ENCODE measurements around the gene CD8B.
"Not testable (repeated sequence)": the region's sequence is repeated elsewhere in the genome, so short reads cannot be mapped to it uniquely, and the experiment has no call there.

DNA sequence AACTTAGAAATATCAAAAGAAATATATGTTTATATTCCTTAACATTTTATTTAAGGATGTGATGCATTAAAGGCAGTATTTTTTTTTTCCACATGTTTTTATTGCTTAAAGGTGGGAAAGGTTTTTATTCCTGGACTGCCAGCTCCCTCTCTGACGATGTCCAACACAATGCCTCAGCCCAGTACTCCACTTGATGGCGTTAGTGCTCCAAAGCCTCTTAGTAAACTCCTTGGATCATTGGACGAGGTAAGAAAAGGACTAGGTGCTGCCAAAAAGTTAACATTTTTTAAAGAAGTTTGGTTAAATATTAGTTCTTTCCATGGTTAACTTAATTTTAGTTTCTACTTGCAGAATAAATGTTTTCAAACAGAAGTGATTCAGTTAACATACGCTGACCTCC lies 39.0 kb upstream of the CD8B start:
- not testable (repeated sequence) for TF ChIP-seq POLR2A (IDR thresholded peaks at IDR 0.05)
- TF ChIP-seq, protein P1, sequence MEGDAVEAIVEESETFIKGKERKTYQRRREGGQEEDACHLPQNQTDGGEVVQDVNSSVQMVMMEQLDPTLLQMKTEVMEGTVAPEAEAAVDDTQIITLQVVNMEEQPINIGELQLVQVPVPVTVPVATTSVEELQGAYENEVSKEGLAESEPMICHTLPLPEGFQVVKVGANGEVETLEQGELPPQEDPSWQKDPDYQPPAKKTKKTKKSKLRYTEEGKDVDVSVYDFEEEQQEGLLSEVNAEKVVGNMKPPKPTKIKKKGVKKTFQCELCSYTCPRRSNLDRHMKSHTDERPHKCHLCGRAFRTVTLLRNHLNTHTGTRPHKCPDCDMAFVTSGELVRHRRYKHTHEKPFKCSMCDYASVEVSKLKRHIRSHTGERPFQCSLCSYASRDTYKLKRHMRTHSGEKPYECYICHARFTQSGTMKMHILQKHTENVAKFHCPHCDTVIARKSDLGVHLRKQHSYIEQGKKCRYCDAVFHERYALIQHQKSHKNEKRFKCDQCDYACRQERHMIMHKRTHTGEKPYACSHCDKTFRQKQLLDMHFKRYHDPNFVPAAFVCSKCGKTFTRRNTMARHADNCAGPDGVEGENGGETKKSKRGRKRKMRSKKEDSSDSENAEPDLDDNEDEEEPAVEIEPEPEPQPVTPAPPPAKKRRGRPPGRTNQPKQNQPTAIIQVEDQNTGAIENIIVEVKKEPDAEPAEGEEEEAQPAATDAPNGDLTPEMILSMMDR (IDR thresholded peaks at IDR 0.05 in 4 of 5, conservative IDR thresholded peaks at IDR 0.05 in 1 of 5) = not testable (repeated sequence)

Measured in gastrocnemius medialis (tissue), 4 donors.